PFSK-1 (cell line): Measurements from ENCODE around the gene AAR2.

Experiments used
- FOXP2 ChIP-seq: optimal IDR thresholded peaks from 2 replicates; pipeline ENCODE3; 2011; ENCODE audit warnings: borderline replicate concordance, control low read depth, inconsistent platforms; ENCODE audit not compliant: insufficient read depth; ENCODE audit errors: extremely low read length, extremely low read depth
- POLR2AphosphoS5 ChIP-seq: IDR thresholded peaks from 2 replicates; pipeline ENCODE4 v1.6.1; 2012; ENCODE audit warnings: low read depth, mild to moderate bottlenecking, control low read depth, low read length, moderate library complexity
- REST ChIP-seq, 2 experiments: IDR thresholded peaks; 2 replicates each; pipeline versions ENCODE4 v1.6.1 to v1.8.0; 2011 to 2012; ENCODE audit warnings: low read depth in 2 of 2, low read length in 2 of 2, control low read depth in 1 of 2, inconsistent platforms in 1 of 2, mild to moderate bottlenecking in 1 of 2, moderate library complexity in 1 of 2; ENCODE audit not compliant: insufficient read depth in 1 of 2
- SIN3A ChIP-seq: IDR thresholded peaks from 2 replicates; pipeline ENCODE4 v1.6.1; 2012; ENCODE audit warnings: mild to moderate bottlenecking, low read length, moderate library complexity, borderline replicate concordance; ENCODE audit not compliant: insufficient read depth
- TAF1 ChIP-seq: IDR thresholded peaks from 2 replicates; pipeline ENCODE4 v1.6.1; 2012; ENCODE audit warnings: low read length, control low read depth, borderline replicate concordance; ENCODE audit not compliant: insufficient read depth

Gene AAR2

GRCh38 chr20:36234771-36235320 lies 1.4 kb upstream of the AAR2 start:
- TF ChIP-seq TAF1 (no peak), POLR2AphosphoS5 (no peak), REST (IDR thresholded peaks at IDR 0.05; ENCODE audit: insufficient read depth in 1 of 2, low read depth in 2 of 2, low read length in 2 of 2) (no peak), SIN3A (no peak), FOXP2 (no peak)

- TF ChIP-seq REST (IDR thresholded peaks at IDR 0.05; ENCODE audit: insufficient read depth in 1 of 2, low read depth in 2 of 2, low read length in 2 of 2), result no peak
- TF ChIP-seq SIN3A, result no peak
- TF ChIP-seq POLR2AphosphoS5, result no peak
- no peak for TF ChIP-seq TAF1
- no peak for TF ChIP-seq FOXP2
These were observed 476 bp downstream of the AAR2 start for GRCh38 chr20:36236786-36237121.

- TF ChIP-seq FOXP2, result no peak
- TF ChIP-seq REST (IDR thresholded peaks at IDR 0.05; ENCODE audit: insufficient read depth in 1 of 2, low read depth in 2 of 2, low read length in 2 of 2), result no peak
- no peak for TF ChIP-seq POLR2AphosphoS5
- no peak for TF ChIP-seq TAF1
These were observed 1.2 kb downstream of the AAR2 start for GRCh38 chr20:36237477-36237876.

- TF ChIP-seq TAF1, result no peak
- TF ChIP-seq REST (IDR thresholded peaks at IDR 0.05; ENCODE audit: insufficient read depth in 1 of 2, low read depth in 2 of 2, low read length in 2 of 2), result no peak
- TF ChIP-seq POLR2AphosphoS5, result no peak
- TF ChIP-seq FOXP2, result no peak
- no peak for TF ChIP-seq SIN3A
These were observed 1.9 kb downstream of the AAR2 start for GRCh38 chr20:36238153-36238552.

DNA sequence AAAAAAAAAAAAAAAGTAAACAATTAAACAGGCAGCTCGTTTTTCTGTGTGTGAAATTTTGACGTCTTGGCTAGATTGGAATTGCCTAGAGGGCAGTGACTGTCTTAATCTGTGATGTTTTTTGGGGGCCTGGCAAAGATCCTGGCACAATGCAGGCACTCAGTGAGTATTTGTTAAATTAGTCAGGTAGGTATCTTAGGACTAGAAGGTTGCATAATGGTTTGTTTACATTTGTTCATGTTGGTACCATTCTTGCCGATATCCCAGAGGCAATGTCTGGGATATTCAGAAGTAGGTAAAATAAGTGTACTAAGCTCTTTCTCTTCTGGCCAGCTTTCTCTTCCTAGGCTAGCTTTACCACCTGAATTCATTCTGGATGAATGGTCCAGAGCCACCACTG lies 2.5 kb downstream of the AAR2 start:
- TF ChIP-seq POLR2AphosphoS5 (no peak), FOXP2 (no peak), REST (IDR thresholded peaks at IDR 0.05; ENCODE audit: insufficient read depth in 1 of 2, low read depth in 2 of 2, low read length in 2 of 2) (no peak), SIN3A (no peak), TAF1 (no peak)
